ENCODE results near the gene SHROOM4.

- TF ChIP-seq TAF1 (IDR thresholded peaks at IDR 0.05; ENCODE audit: low read depth): no peak
- TF ChIP-seq REST (IDR thresholded peaks at IDR 0.05; ENCODE audit: low read depth): no peak
- no peak for TF ChIP-seq MAX (IDR thresholded peaks at IDR 0.05)
- no peak for TF ChIP-seq FOXM1 (IDR thresholded peaks at IDR 0.05; ENCODE audit: borderline replicate concordance, low read depth)
- TF ChIP-seq RAD21 (IDR thresholded peaks at IDR 0.05; ENCODE audit: low read depth): no peak
- no peak for TF ChIP-seq EP300 (IDR thresholded peaks at IDR 0.05; ENCODE audit: borderline replicate concordance)
- TF ChIP-seq CEBPB (IDR thresholded peaks at IDR 0.05): no peak
- TF ChIP-seq EGR1 (IDR thresholded peaks at IDR 0.05): no peak
- no peak for TF ChIP-seq YY1 (IDR thresholded peaks at IDR 0.05; ENCODE audit: low read depth)
- TF ChIP-seq USF1 (IDR thresholded peaks at IDR 0.05): no peak
These were observed 102.1 kb downstream of the SHROOM4 start for GRCh38 chrX:50711907-50712306.

Data from Ishikawa (cell line).